Neural cell (in vitro differentiated cells): ENCODE results near the gene DNAJA3. TPM values are rescaled to one million over a fixed set of nuclear protein-coding genes. Genes with fewer than 3 reads are reported as not detected.

Experiments used
- H2AFZ ChIP-seq: fragments of 200-600, 300-800 bp; sonication (generic), shearing (Covaris generic); 2 replicates; pipeline ENCODE4 v1.6.0; 2014; ENCODE audit warnings: low read depth, mild to moderate bottlenecking, antibody characterized with exemption, low read length, moderate library complexity
- H3F3A ChIP-seq: fragments of 200-600 bp; shearing (Covaris generic); 2 replicates; pipeline ENCODE4 v1.6.1; 2016; ENCODE audit warnings: mild to moderate bottlenecking, moderate library complexity, mixed read lengths, antibody characterized with exemption, low read length; ENCODE audit not compliant: insufficient read depth, poor library complexity, severe bottlenecking
- H3K27ac ChIP-seq: fragments of 200-600, 300-800 bp; sonication (generic), shearing (Covaris generic); 2 replicates; pipeline ENCODE4 v1.5.1; 2014; ENCODE audit warnings: mild to moderate bottlenecking, low read length, moderate library complexity
- H3K27me3 ChIP-seq: fragments of 300-800, 200-600 bp; sonication (generic), shearing (Covaris generic); 2 replicates; pipeline ENCODE4 v1.6.0; 2014; ENCODE audit warnings: mild to moderate bottlenecking, low read depth, low read length, moderate library complexity; ENCODE audit not compliant: insufficient read depth
- H3K36me3 ChIP-seq: fragments of 300-800, 200-600 bp; sonication (generic), shearing (Covaris generic); 2 replicates; pipeline ENCODE4 v1.5.1; 2014; ENCODE audit warnings: mild to moderate bottlenecking, antibody characterized with exemption, low read length, moderate library complexity; ENCODE audit not compliant: insufficient read depth
- H3K4me2 ChIP-seq: fragments of 300-800, 200-600 bp; sonication (generic), shearing (Covaris generic); 2 replicates; pipeline ENCODE4 v1.6.0; 2014; ENCODE audit warnings: mild to moderate bottlenecking, low read length
- H3K4me3 ChIP-seq: fragments of 300-800, 200-600 bp; sonication (generic), shearing (Covaris generic); 2 replicates; pipeline ENCODE4 v1.5.1; 2014; ENCODE audit warnings: mild to moderate bottlenecking, low read length, moderate library complexity
- H3K79me2 ChIP-seq: fragments of 200-600 bp; shearing (Covaris generic); replicated peaks from 2 replicates; pipeline ENCODE4 v1.6.0; 2014; ENCODE audit warnings: mild to moderate bottlenecking, low read length, moderate library complexity; ENCODE audit not compliant: insufficient read depth
- H3K9ac ChIP-seq: fragments of 300-800, 200-600 bp; sonication (generic), shearing (Covaris generic); 2 replicates; pipeline ENCODE4 v1.6.1; 2016; ENCODE audit warnings: mild to moderate bottlenecking, low read length, mixed read lengths
- H3K9me2 ChIP-seq: fragments of 200-600 bp; shearing (Covaris generic); 2 replicates; pipeline ENCODE4 v1.6.1; 2016; ENCODE audit warnings: mild to moderate bottlenecking, low read length, mixed read lengths; ENCODE audit not compliant: insufficient read depth
- H3K9me3 ChIP-seq: fragments of 200-600, 300-800 bp; sonication (generic), shearing (Covaris generic); 2 replicates; pipeline ENCODE4 v1.6.1; 2016; ENCODE audit warnings: mild to moderate bottlenecking, mixed run types, low read length, moderate library complexity, mixed read lengths
- H4K20me1 ChIP-seq: fragments of 200-600 bp; shearing (Covaris generic); 2 replicates; pipeline ENCODE4 v1.6.1; 2016; ENCODE audit warnings: mild to moderate bottlenecking, mixed run types; ENCODE audit not compliant: insufficient read depth
- EP300 ChIP-seq: fragments of 450-650 bp; conservative IDR thresholded peaks from 2 replicates; pipeline ENCODE4 v1.6.1; 2014; ENCODE audit warnings: antibody characterized with exemption, mild to moderate bottlenecking, moderate library complexity; ENCODE audit not compliant: poor library complexity, severe bottlenecking
- EZH2 ChIP-seq: fragments of 200-600, 300-800 bp; shearing (Covaris generic), sonication (generic); IDR thresholded peaks from 2 replicates; pipeline ENCODE4 v1.6.1; 2014; ENCODE audit warnings: antibody characterized with exemption, low read length, borderline replicate concordance, mild to moderate bottlenecking; ENCODE audit not compliant: insufficient read depth, poor library complexity, severe bottlenecking
- MXI1 ChIP-seq: fragments of 450-650 bp; conservative IDR thresholded peaks from 2 replicates; pipeline ENCODE4 v1.6.1; 2014; ENCODE audit warnings: antibody characterized with exemption, mild to moderate bottlenecking; ENCODE audit not compliant: poor library complexity, severe bottlenecking
- POLR2AphosphoS5 ChIP-seq: IDR thresholded peaks from 2 replicates; pipeline ENCODE4 v1.6.1; 2012
- RAD21 ChIP-seq: fragments of 450-650 bp; conservative IDR thresholded peaks from 2 replicates; pipeline ENCODE4 v1.6.1; 2014; ENCODE audit warnings: antibody characterized with exemption, mild to moderate bottlenecking, moderate library complexity
- SMC3 ChIP-seq: fragments of 450-650 bp; conservative IDR thresholded peaks from 2 replicates; pipeline ENCODE4 v1.6.1; 2014; ENCODE audit warnings: antibody characterized with exemption, mild to moderate bottlenecking, moderate library complexity; ENCODE audit not compliant: poor library complexity
- TAF1 ChIP-seq: IDR thresholded peaks from 2 replicates; pipeline ENCODE4 v1.6.1; 2012; ENCODE audit warnings: low read depth
- polyA plus RNA-seq: library from polyadenylated mRNA; depleted of rRNA; stranded (reverse); fragments of >200 nt; gene quantifications from 2 replicates; pipeline ENCODE4 v1.2.3, GENCODE V29; 2014
- TF ChIP-seq, protein P1 (sequence below): IDR thresholded peaks from 2 replicates; pipeline ENCODE4 v1.6.1; 2012; ENCODE audit warnings: borderline replicate concordance
- TF ChIP-seq, protein P2 (sequence below): fragments of 450-650 bp; IDR thresholded peaks from 2 replicates; pipeline ENCODE4 v1.5.1; 2014; ENCODE audit warnings: antibody characterized with exemption, mild to moderate bottlenecking, moderate library complexity; ENCODE audit not compliant: poor library complexity, severe bottlenecking

The DNAJA3 gene
- polyA plus RNA-seq, 1 donor from 2014 or later = 44.8 TPM

- Histone ChIP-seq H3K36me3 (no peaks in the 10 kb centered on the region), H4K20me1 (no peaks in the 10 kb centered on the region), H3K79me2 (no peaks in the 10 kb centered on the region), H3K9me3 (no peaks in the 10 kb centered on the region), H3K9ac (no peak overlapping the region), H3K27me3 (no peaks in the 10 kb centered on the region), H3F3A (no peaks in the 10 kb centered on the region), H3K9me2 (no peaks in the 10 kb centered on the region), H3K4me2 (no peak overlapping the region), H2AFZ (no peak overlapping the region), H3K27ac (no peak overlapping the region), H3K4me3 (no peak overlapping the region)
- TF ChIP-seq RAD21 = no peak
- TF ChIP-seq, protein P1, sequence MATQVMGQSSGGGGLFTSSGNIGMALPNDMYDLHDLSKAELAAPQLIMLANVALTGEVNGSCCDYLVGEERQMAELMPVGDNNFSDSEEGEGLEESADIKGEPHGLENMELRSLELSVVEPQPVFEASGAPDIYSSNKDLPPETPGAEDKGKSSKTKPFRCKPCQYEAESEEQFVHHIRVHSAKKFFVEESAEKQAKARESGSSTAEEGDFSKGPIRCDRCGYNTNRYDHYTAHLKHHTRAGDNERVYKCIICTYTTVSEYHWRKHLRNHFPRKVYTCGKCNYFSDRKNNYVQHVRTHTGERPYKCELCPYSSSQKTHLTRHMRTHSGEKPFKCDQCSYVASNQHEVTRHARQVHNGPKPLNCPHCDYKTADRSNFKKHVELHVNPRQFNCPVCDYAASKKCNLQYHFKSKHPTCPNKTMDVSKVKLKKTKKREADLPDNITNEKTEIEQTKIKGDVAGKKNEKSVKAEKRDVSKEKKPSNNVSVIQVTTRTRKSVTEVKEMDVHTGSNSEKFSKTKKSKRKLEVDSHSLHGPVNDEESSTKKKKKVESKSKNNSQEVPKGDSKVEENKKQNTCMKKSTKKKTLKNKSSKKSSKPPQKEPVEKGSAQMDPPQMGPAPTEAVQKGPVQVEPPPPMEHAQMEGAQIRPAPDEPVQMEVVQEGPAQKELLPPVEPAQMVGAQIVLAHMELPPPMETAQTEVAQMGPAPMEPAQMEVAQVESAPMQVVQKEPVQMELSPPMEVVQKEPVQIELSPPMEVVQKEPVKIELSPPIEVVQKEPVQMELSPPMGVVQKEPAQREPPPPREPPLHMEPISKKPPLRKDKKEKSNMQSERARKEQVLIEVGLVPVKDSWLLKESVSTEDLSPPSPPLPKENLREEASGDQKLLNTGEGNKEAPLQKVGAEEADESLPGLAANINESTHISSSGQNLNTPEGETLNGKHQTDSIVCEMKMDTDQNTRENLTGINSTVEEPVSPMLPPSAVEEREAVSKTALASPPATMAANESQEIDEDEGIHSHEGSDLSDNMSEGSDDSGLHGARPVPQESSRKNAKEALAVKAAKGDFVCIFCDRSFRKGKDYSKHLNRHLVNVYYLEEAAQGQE = no peak
- no peak for TF ChIP-seq EP300
- no peak for TF ChIP-seq POLR2AphosphoS5
- no peak for TF ChIP-seq EZH2
- TF ChIP-seq SMC3 = no peak
- TF ChIP-seq TAF1 = no peak
- TF ChIP-seq, protein P2, sequence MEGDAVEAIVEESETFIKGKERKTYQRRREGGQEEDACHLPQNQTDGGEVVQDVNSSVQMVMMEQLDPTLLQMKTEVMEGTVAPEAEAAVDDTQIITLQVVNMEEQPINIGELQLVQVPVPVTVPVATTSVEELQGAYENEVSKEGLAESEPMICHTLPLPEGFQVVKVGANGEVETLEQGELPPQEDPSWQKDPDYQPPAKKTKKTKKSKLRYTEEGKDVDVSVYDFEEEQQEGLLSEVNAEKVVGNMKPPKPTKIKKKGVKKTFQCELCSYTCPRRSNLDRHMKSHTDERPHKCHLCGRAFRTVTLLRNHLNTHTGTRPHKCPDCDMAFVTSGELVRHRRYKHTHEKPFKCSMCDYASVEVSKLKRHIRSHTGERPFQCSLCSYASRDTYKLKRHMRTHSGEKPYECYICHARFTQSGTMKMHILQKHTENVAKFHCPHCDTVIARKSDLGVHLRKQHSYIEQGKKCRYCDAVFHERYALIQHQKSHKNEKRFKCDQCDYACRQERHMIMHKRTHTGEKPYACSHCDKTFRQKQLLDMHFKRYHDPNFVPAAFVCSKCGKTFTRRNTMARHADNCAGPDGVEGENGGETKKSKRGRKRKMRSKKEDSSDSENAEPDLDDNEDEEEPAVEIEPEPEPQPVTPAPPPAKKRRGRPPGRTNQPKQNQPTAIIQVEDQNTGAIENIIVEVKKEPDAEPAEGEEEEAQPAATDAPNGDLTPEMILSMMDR = no peak
- no peak for TF ChIP-seq MXI1
These were observed 47.5 kb upstream of the DNAJA3 start for GRCh38 chr16:4378161-4378666.

DNA sequence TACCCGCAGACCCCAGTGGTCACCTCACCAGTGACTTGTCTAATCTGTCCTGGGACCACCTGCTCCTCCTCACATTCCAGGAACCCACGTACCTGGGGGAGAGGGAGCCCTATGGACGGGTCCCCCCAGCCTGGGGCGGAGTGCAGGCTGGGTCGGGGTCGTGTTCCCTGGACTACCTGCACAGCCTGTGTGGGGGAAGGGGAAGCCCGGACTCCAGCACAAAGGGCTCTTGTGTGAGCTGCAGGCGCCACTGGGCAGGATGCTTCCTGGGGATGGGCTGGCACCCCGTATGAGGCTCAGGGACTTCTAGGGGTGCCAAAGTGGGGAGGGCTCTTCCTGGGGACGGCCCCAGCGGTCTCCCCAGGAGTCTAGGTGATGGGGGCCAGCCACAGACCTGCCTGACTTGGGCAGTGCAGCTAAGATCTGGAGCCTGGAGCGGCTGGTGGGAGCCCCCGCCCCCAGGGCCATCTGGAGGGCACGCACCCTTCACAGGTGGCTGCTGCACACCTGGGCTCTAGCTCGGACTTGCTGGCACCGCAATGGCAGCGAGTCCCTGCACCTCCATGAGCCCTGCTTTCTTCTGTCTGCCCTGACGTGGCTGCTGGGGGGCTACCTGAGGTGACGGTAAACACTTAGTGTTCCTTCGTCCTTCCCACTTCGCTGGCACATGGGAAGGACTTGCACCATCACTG is 46.5 kb upstream of the DNAJA3 start:
- Histone ChIP-seq H2AFZ (no peak overlapping the region), H3K9me2 (no peaks in the 10 kb centered on the region), H3K36me3 (no peaks in the 10 kb centered on the region), H4K20me1 (no peaks in the 10 kb centered on the region), H3K4me2 (no peak overlapping the region), H3K27ac (no peak overlapping the region), H3K9me3 (no peaks in the 10 kb centered on the region), H3K79me2 (no peaks in the 10 kb centered on the region), H3K9ac (no peak overlapping the region), H3K4me3 (no peak overlapping the region), H3F3A (no peaks in the 10 kb centered on the region), H3K27me3 (no peaks in the 10 kb centered on the region)
- TF ChIP-seq MXI1 = no peak
- no peak for TF ChIP-seq POLR2AphosphoS5
- TF ChIP-seq EZH2 = no peak
- TF ChIP-seq, protein P1 = no peak
- no peak for TF ChIP-seq SMC3
- TF ChIP-seq, protein P2 = no peak
- TF ChIP-seq TAF1 = no peak
